Right atrium auricular region (tissue), 2 donors: ENCODE measurements around the gene SV2B. TPM values are rescaled to one million over a fixed set of nuclear protein-coding genes. Genes with fewer than 3 reads are reported as not detected.

ENCODE experiments used
- DNase-seq: peaks from one replicate; pipeline ENCODE4 v3.0.0-alpha.2; 2019; ENCODE audit warnings: low spot score
- H3K27ac ChIP-seq, 2 donors: fragments of 200-600 bp; sonication (generic); 1 replicate in 1 of 2; 2 replicates in 1 of 2; pipeline ENCODE4 v1.5.1; 2016 to 2019
- H3K27me3 ChIP-seq, 2 donors: fragments of 200-600 bp; sonication (generic); one replicate each; pipeline versions ENCODE4 v1.5.1 to v1.6.0; 2017 to 2019
- H3K36me3 ChIP-seq: fragments of 200-600 bp; sonication (generic); one replicate; pipeline ENCODE4 v1.5.1; 2016
- H3K4me1 ChIP-seq, 2 donors: fragments of 200-600 bp; sonication (generic); one replicate each; pipeline versions ENCODE4 v1.5.1 to v1.6.0; 2017 to 2019
- H3K4me3 ChIP-seq, 2 donors: fragments of 200-600 bp; sonication (generic); 1 replicate in 1 of 2; 2 replicates in 1 of 2; pipeline ENCODE4 v1.5.1; 2017 to 2019; ENCODE audit warnings: mild to moderate bottlenecking in 1 of 2, moderate library complexity in 1 of 2
- H3K9me3 ChIP-seq, 2 donors: fragments of 200-600 bp; sonication (generic); one replicate each; pipeline ENCODE4 v1.5.1; 2019
- CTCF ChIP-seq, 2 donors: fragments of 200-600 bp; sonication (generic); IDR thresholded peaks; one replicate each; pipeline ENCODE4 v1.5.1; 2019; ENCODE audit warnings: antibody characterized with exemption in 2 of 2
- total RNA-seq, 2 donors: library from RNA; depleted of rRNA; stranded (reverse); fragments of >200 nt; gene quantifications; one replicate each; pipeline ENCODE4 v1.1.0, GENCODE V29; 2016

The SV2B gene
- total RNA-seq, 2 donors from 2014 or later: 0.24 to 0.56 TPM

DNA sequence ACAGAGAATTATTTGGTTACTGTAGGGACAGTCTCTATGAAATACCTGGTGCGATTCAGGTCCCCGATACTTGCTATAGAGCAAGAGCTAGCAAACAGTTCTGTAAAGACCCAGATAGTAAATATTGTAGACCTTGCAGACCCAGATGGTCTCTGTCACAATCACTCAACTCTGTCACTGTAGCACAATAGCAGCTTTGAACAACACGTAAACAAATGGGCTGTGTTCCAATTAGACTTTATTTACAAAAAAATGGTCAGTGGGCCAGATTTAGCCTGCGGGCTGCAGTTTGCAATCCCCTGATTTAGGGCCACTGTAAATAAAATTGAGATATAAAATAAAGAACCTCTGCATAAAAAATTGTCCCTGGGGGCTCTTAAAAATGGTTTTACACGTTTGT, 127.7 kb downstream of the SV2B start:
- DNase-seq: no peak
- no peak overlapping the region for H3K4me3 ChIP-seq
- no peaks in the 10 kb centered on the region for H3K36me3 ChIP-seq
- no peaks in the 10 kb centered on the region for H3K4me1 ChIP-seq
- H3K27ac ChIP-seq: no peak overlapping the region
- H3K9me3 ChIP-seq: no peaks in the 10 kb centered on the region
- H3K27me3 ChIP-seq: no peaks in the 10 kb centered on the region
- TF ChIP-seq CTCF (IDR thresholded peaks at IDR 0.05): no peak

DNA sequence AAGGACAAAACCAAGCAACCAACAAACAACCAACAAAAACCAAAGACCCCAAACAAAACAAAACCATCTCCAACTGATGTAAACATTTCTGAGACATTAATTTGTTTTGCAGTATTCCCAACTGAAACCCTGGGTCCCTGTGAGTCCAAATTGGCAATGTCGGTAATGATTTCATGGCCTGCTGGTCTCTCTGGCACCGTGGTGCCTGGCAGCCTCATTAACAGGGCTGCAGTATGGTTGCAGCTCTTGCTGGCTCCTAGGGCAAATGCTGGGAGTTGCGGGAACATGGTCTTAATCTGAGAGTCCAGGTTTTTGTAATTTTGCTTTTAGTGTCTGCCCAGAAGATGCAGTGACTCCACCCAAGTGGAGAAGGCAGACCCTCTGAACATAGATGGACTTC, 128.3 kb downstream of the SV2B start:
- DNase-seq: no peak
- Histone ChIP-seq H3K36me3 (no peaks in the 10 kb centered on the region), H3K9me3 (no peaks in the 10 kb centered on the region), H3K27ac (no peak overlapping the region), H3K4me3 (no peak overlapping the region), H3K27me3 (no peaks in the 10 kb centered on the region), H3K4me1 (no peaks in the 10 kb centered on the region)
- TF ChIP-seq CTCF (IDR thresholded peaks at IDR 0.05): no peak

DNA sequence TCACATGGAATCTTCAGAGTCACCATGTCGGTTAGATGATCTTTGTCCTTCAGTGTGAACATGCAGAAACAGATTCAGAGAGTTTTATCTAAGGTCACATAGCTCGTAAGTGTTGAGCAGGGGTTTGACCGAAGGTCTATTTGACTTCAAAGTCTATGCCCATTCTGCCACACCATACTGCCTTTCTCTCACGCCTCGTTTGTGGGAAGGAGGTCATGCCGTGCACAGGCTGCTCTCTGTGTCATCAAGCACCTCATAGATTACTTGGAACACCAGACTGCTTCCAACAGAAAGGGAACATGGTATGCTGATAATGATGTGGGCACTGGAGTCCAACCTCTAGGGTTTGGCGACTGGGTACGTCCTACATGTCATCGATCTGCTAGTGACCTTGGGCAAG, 128.8 kb downstream of the SV2B start:
- Histone ChIP-seq H3K27me3 (no peaks in the 10 kb centered on the region), H3K4me1 (no peaks in the 10 kb centered on the region), H3K36me3 (no peaks in the 10 kb centered on the region), H3K27ac (no peak overlapping the region), H3K9me3 (no peaks in the 10 kb centered on the region), H3K4me3 (no peak overlapping the region)
- TF ChIP-seq CTCF (IDR thresholded peaks at IDR 0.05): no peak
- no peak for DNase-seq

DNA sequence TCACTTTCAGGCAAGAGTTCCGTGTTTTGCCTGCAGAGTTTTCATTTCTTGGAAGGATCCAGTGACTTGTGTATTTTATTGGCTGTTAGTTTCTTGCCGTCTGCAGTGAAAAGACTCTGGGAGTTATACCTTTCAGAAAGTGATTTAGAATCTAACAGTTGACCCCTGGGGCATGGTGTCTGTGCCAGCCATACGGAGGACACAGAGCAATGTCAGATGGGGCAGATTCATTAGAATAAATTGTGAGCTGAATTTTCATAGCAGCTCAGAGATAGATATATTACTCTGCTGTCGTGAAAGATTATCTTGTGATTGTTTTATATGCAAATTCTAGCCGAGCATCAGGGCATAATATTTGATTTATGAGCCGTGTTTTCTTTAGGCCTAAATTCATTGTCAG, 131.6 kb downstream of the SV2B start:
- DNase-seq: no peak
- Histone ChIP-seq H3K4me1 (no peaks in the 10 kb centered on the region), H3K9me3 (no peaks in the 10 kb centered on the region), H3K27ac (no peak overlapping the region), H3K36me3 (no peaks in the 10 kb centered on the region), H3K4me3 (no peak overlapping the region), H3K27me3 (no peaks in the 10 kb centered on the region)
- TF ChIP-seq CTCF (IDR thresholded peaks at IDR 0.05): no peak

DNA sequence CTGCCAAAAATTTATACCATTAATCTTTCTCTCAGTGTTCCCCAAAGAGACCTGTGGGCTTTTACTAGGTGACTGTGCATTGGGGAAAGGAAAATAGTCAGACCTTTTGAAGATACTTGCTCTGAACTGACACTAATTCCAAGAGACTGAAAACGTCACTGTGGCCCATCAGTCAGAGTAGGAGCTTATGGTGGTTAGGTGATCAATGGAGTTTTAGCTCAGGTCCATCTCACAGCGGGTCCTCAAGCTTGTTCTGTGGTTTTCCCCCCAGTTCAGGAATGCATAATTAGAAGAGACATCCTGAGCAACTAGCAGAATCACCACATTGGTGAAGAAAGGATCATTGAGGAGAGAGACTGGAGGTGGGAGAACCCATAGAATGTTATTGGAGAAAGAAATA, 134.7 kb downstream of the SV2B start:
- H3K27me3 ChIP-seq: no peaks in the 10 kb centered on the region
- no peak for TF ChIP-seq CTCF (IDR thresholded peaks at IDR 0.05)
- H3K36me3 ChIP-seq: no peaks in the 10 kb centered on the region
- H3K9me3 ChIP-seq: no peaks in the 10 kb centered on the region
- H3K4me3 ChIP-seq: no peak overlapping the region
- H3K27ac ChIP-seq: no peak overlapping the region
- no peak for DNase-seq
- no peaks in the 10 kb centered on the region for H3K4me1 ChIP-seq

- no peak for TF ChIP-seq CTCF (IDR thresholded peaks at IDR 0.05)
- Histone ChIP-seq H3K36me3 (no peaks in the 10 kb centered on the region), H3K4me1 (no peaks in the 10 kb centered on the region), H3K27ac (no peak overlapping the region), H3K9me3 (no peaks in the 10 kb centered on the region), H3K27me3 (no peaks in the 10 kb centered on the region), H3K4me3 (no peak overlapping the region)
- no peak for DNase-seq
Measured at GRCh38 chr15:91235376-91235775, 135.3 kb downstream of the SV2B start.
